Raji (cell line): Measurements from ENCODE around the gene NRCAM.

Experiments used
- POLR2A ChIP-seq: IDR thresholded peaks from 2 replicates; pipeline ENCODE4 v1.6.1; 2011; ENCODE audit warnings: low read depth, low read length, control low read depth; ENCODE audit not compliant: insufficient read depth

Gene NRCAM

DNA sequence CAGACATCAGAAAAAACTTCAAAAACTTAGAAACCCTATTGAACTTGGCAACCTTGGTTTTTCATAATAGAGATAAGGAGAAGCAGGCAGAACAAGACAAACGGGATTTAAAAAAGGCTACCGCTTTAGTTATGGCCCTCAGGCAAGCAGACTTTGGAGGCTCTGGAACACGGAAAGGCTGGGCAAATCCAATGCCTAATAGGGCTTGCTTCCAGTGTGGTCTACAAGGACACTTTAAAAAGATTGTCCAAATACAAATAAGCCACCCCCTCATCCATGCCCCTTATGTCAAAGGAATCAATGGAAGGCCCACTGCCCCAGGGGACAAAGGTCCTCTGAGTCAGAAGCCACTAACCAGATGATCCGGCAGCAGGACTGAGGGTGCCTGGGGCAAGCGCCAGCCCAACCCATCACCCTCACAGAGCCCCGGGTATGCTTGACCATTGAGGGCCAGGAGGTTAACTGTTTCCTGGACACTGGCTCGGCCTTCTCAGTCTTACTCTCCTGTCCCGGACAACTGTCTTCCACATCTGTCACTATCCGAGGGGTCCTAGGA, 115.3 kb downstream of the NRCAM start:
- no peak for TF ChIP-seq POLR2A

DNA sequence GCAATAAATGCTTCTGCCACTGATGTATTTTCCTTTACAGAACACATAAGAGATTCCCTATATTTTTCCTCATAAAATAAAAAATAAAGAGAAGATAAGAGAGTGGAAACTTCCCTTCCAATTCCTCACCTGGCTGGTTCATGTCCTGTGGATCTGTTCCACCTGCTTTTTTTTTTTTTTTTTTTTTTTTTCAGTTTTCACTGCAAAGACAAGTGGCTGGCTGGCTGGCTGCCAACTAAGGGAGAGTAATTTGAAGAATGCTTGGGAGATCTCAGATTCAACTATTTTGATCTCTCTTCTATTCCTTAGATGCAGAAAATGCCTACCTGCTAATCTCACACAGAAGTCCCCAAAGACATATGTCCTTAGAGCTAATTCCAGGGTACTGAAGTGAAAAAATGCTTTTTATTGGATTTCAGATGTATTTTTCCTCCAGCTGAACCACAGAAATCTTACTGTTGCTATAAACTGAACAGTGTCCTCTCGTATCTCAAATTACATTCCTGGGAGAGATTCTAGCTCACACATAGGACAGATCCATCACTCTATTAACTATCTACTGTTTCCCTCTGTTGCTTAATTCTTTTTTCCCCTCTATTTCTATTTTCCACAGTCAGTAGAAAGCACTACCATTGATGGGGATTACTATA, 120.8 kb downstream of the NRCAM start:
- TF ChIP-seq POLR2A: no peak

DNA sequence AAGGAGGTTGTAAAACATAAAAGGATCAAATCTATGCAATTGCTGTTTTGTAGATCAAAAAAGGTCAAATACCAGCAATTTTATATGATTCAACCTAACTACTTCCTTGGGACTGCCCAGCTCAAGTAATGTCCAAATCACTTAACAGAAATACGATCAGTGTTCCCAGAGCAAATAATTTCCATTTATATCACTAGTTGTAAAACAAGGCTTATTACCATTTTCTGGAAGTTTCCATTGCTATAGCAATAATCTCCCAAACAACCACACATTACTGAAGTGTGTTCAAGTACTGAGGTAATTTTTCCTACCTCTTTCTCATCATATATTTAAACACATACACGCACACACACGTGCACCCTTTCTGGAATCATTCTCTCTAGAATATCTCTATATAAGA, 123.3 kb downstream of the NRCAM start:
- TF ChIP-seq POLR2A: no peak

DNA sequence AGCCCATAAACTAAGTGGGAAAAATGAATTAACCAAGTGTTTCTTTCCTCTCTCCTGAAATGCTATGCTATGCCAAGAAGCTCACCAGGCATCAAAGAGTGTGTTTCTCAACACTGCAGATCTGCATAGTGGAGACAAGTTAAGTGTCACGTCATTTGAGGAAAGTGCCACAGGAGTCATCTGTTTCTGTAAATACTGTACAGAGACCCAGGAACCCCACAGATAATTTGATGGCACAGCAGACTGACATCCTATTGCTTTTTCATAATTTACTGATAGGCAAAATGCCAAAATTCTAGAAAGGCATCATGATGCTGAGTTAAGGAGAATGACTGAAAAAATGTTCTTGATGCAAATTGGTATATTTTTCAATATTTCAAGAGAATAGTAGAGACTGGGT, 124.3 kb downstream of the NRCAM start:
- no peak for TF ChIP-seq POLR2A

DNA sequence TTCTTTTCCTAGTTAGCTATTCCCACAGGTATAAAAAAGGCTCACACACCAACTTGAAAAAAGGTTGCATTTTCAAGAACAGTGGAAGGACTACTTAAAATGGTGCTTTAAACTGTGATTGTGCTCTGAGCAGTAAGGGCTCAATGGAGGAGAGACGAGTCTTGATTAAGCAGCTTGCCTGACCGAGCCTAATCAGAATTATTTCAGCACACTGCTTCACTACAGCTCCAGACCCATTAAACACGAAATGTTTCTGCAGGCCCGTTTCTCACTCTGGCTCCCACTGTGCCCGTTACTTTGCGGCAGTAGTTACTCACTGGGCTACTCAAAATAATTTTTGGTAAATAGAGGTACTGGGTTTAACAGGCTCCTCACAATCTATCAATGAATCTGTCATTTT, 126.0 kb downstream of the NRCAM start:
- no peak for TF ChIP-seq POLR2A

DNA sequence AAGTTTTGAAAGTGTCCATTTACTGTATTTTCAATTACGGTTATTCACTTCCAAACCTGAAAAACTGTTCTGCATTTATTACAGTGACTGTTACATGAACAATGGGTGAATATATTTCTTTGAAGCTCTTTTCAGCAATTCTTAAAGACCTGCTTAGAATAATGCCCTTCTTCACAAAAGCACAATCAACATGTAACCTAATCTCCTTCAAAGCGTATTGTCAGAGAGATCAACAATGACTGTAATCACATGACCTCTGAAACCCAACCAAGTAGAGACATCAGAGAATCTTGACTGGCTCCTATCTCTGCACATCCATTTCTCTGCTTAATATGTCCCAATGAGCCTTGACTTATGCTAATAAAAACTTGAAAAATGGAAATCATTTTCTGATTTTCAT, 126.7 kb downstream of the NRCAM start:
- no peak for TF ChIP-seq POLR2A

DNA sequence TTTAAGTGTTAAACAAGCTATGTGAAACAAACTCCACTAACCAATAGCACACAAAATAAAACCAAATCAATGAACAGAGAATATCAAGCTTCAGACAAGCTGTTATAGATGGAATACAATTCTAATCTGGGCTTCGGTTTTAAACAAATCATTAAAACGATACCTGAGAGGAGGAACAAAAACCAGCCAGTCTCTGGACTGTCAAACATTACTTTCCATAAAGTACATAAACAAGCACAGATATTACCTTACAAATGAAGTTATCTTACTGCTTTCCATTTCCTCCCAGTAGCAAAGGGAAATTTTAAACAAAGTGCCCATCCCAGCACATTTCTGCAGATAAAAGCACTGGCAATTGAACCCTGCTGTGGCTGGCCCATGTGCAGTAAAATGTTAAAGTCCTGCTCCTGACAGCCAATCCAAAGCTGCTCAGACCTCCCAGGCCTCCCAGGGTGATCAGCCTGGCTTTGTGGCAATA, 128.0 kb downstream of the NRCAM start:
- no peak for TF ChIP-seq POLR2A

DNA sequence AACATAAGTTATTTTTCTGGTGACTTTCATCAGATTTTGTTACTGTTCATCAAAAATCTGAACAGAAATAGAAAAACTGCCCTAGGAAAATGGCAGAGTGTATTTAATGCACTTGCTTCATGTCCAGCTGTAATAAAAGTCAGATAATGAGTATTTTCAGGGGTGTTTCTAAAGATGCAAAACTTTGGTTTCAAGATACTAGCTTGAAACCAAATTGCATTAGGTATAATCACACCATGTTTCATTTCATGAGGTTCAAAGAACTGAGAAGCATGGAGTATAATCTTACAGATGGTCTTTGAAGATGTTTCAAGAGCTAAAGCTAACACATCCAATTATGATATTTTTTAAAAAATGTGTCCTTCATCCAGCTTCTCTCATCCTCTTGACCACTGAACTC, 128.9 kb downstream of the NRCAM start:
- TF ChIP-seq POLR2A: no peak

- no peak for TF ChIP-seq POLR2A
These were observed 129.3 kb downstream of the NRCAM start for GRCh38 chr7:108326938-108327337.

GRCh38 chr7:108324053-108325038, 131.9 kb downstream of the NRCAM start:
- TF ChIP-seq POLR2A: no peak

DNA sequence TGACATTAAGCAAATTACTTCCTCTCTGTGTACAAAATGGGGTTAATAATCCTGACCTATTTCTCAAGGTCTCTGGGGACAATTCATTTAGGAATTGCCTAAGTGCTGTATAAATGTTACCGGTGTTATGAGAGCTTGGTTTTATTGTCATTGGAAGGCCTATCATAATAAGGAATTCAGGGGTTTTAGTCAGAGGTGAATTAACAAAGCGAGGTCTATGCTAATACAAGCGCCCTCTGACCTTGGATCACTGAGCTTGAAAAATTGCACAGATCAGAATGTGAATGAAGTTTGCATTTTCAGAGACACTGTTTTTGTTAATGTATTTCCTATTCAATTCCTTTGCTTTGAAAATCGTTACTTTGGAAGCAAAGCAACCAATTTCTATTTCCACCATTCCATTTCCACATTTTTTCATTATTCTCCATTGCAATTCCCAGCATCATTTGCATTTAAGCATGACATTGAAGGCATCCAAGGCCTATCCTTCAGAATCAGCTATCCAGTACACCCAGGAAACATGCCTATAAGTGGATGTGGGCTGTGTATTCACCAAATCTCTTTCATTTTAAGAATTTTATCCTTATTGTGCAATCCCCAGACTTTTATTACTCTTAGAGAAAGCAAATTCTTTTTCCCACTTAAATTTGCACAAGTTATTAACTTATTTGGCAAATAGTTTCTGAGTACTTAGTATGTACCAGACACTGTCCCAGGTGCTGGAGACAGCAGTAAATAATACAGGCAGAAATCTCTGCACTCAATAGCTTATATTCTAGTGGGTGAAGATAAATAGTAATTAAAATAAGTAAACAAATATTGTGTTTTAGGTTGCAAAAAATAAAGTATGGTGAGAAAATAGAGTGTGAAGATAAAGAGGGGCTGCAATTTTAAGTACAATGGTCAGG, 133.1 kb downstream of the NRCAM start:
- no peak for TF ChIP-seq POLR2A

DNA sequence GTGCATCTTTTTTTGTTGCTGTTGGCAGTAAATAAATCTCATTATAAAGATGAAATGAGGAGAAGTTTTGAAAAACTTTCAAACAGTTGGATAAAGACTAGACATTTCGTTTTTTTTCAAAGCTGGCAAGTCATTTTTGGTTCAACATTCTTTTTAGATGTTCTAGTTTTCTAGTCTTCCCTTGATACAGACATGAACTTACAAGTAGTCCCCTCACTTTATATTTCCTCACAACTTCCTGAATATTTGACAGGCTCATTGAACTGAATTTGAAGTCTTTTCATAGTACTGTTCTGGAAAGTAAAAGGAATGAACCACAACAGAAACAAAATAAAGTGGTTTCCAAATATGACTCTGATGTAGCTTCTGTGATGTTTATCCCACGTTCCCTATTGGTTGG, 134.2 kb downstream of the NRCAM start:
- no peak for TF ChIP-seq POLR2A

GRCh38 chr7:108321359-108321758, 134.9 kb downstream of the NRCAM start:
- no peak for TF ChIP-seq POLR2A

- TF ChIP-seq POLR2A: no peak
These were observed 139.5 kb downstream of the NRCAM start for GRCh38 chr7:108316708-108317107.

DNA sequence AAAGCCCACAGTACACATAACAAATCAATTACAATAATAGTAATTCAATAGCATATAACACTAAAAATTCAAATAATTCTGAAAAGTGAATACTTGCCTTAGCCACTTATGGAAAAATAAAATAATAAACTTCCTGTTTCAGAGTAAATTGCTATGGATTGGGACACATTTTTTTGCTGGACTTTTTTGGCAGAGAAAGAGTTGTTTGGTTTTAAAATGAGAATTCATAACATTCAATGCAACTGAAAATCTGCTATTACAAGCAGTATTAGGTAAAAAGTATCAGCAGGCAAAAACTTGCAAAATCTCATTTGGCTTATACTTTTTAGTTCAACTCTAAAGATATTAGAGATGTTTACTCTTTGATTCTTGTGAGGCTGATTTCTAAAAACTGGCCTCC, 141.7 kb downstream of the NRCAM start:
- TF ChIP-seq POLR2A: no peak
